Colon (tissue), 2 donors: ENCODE measurements around the gene SPACA4.
"Not testable (repeated sequence)": the region's sequence is repeated elsewhere in the genome, so short reads cannot be mapped to it uniquely, and the experiment has no call there.

Experiments
- FAIRE-seq: peaks from 2 replicates; lab custom pipeline; 2012; peaks lifted over from hg19 to GRCh38; lab: Jason Lieb, UNC
- donor health status: control.
- donor health status: control.

Gene SPACA4

DNA sequence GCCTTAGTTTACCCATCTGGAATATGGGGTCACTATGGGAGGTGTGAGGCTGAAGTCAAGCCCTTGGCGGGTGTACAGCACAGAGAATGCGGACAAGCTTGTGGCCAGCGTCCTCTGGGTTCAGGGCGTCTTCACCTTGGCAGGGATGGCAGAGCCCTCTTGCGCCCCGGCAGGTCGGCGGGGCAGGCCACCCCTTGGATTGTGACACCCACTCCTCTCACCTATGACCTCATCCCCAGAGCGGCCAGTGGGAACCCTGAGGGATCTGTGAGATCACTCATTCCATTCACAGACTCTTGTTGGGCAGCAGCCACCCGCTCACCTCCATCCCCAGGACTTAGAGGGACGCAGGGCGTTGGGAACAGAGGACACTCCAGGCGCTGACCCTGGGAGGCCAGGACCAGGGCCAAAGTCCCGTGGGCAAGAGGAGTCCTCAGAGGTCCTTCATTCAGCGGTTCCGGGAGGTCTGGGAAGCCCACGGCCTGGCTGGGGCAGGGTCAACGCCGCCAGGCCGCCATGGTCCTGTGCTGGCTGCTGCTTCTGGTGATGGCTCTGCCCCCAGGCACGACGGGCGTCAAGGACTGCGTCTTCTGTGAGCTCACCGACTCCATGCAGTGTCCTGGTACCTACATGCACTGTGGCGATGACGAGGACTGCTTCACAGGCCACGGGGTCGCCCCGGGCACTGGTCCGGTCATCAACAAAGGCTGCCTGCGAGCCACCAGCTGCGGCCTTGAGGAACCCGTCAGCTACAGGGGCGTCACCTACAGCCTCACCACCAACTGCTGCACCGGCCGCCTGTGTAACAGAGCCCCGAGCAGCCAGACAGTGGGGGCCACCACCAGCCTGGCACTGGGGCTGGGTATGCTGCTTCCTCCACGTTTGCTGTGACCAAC, at the start of gene SPACA4:
TSS of gene SPACA4 (plus strand) at position 280 of the 896 bp plus-strand sequence. CDS start at position 517, 237 bp downstream.
- no peak for FAIRE-seq

- FAIRE-seq: no peak
Observed at GRCh38 chr19:48556825-48557224, 49.7 kb upstream of the SPACA4 start.

DNA sequence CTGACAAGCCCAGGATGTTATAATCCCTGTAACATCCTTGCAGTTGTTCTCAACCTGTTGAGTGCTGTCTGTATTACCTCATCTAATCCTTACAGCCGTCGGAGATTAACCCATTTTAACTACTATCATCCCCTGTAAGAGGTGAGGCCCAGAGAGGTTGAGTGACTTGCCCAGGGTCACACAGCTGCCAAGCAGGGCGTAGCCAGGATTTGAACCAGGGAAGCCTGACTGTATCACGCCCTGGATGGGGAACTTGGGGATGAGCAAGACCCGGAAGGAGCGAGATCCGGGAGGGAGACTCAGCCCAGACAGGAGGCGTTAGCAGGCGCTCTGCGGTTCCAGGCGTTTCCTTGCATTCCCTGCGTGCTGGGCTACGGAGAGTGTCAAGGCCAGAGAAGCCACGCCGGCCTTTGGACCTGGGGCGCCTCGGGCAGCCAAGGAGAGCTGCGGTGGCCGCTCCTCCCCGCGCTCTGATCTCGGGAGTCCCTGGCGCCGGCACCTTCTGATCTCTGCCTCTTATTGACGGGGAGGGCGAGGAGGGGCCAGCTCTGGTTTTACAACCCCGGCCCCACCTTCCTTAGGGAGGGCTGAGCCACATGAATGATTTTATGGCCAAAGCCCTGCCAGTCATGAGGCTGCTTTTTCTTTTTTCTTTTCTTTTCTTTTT, 48.4 kb upstream of the SPACA4 start:
- no peak for FAIRE-seq

DNA sequence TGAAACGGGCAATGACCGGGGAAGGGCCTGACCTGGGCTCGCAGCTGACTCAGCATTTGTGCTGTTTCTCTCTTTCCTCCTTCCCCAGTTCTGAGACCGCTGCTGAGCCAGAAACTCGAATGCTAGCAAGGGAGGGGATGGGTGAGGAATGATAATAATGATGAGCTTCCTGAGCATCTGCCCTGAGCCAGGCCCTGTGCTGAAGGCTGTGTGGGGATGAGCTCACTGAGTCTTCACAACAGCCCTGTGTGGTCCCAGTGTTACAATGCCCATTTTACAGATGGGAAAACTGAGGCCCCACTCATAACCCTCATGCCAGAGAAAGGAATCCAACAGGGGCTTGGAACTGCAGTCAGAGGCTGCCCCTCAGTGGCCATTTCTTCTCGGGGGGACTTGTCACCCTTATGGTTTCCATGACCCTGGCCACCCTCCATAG, 46.4 kb upstream of the SPACA4 start:
- FAIRE-seq: no peak

- no peak for FAIRE-seq
Observed at GRCh38 chr19:48561412-48561811, 45.1 kb upstream of the SPACA4 start.

GRCh38 chr19:48565090-48565489, 41.5 kb upstream of the SPACA4 start:
- no peak for FAIRE-seq

DNA sequence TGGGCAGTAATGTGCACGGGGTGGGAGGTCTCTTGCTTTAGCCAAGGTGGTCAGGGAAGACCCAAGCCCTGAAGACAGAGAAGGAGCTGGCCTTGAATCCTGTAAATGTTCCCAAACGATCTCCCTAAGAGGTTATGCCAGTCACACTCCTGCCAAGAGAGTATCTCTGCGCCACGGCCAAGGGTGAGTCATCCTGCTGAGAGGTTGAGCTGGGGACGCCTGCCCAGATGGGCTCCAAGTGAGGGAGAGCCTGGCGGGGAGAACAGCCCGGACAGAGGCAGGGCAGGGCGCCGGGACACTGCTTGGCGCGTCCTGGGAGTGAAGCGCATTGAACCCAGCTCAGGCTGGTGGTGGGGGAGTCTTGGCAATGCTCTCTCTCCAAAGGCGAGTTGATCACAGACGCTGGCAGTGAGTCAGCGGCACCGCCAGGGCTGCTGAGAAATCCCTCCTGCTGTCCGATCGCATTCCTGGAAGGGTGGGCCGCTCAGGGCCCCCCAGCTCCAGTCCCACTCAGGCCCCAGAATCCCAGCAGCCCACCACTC, 38.1 kb upstream of the SPACA4 start:
- no peak for FAIRE-seq

GRCh38 chr19:48569814-48570213, 36.7 kb upstream of the SPACA4 start:
- no peak for FAIRE-seq

DNA sequence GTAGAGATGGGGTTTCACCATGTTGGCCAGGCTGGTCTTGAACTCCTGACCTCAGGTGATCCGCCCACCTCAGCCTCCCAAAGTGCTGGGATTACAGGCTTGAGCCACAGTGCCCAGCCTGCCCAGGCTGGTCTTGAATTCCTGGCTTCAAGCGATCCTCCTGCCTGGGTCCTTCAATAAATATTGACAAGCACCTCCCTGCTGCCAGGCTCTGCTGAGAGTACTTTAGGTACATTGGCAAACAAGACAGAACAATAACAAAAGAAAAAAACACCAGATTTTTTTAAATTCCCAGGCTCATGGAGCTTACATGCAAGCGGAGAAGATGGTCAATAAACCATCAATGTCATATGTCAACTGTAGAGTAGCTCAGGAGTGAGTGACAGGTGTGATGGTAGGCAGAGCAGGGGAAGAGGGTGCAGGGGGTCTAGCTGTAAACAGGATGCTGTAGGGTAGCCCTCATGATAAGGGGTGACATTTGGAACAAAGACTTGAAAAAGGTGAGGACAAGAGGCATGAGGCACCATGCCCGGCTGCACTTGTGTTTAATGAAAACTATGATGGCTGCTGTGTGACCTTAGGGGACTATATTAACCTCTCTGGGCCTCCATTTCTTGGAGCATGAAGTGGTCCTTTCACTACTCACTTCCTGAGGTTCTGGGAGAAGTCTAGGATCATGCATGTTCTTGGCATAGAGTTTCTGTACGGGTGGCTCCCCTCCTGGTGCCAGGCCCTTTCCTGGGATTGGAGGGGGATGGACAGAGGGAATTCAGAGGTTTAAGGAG, 35.0 kb upstream of the SPACA4 start:
- no peak for FAIRE-seq

DNA sequence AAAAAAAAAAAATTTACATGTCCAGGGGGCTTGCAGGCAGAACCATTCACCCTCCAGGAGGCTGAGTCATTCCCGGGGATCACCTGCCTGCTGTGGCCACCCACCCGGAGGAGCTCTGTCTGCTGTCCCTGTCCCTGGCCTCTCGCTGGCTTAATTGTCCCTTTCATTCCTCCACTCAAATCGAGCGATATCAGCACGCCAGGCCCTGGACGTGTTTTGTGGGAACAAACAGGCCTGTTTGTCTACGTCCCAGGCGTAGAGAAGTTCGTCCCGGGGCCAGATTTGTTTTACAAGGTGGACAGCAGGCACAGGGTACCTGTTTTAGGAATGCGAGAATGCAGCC, 33.4 kb upstream of the SPACA4 start:
- no peak for FAIRE-seq

DNA sequence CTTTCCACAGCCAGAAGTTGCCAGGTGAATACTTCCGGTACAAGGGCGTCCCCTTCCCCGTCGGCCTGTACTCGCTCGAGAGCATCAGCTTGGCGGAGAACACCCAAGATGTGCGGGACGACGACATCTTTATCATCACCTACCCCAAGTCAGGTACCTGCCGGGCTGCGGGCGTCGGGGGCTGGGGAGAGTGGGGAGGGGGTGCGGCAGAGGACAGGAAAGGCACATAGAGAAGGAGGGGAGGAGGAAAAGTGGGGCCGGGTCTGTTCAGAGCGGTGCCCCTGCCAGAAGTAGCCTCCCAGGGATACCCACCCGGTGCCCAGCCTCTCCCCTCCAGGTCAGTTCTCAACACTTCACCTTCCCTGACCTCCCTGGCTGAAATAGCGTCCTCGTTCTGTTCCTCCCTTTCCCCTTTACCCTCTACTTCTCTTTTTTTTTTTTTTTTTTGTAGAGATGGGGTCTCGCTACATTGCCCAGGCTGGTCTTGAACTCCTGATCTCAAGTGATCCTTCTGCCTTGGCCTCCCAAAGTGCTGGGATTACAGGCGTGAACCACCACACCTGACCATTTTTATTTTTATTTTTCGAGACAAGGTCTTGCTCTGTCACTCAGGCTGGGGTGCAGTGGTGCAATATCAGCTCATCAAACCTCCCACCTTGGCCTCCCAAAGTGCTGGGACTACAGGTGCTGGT, 30.5 kb upstream of the SPACA4 start:
- FAIRE-seq: no peak

DNA sequence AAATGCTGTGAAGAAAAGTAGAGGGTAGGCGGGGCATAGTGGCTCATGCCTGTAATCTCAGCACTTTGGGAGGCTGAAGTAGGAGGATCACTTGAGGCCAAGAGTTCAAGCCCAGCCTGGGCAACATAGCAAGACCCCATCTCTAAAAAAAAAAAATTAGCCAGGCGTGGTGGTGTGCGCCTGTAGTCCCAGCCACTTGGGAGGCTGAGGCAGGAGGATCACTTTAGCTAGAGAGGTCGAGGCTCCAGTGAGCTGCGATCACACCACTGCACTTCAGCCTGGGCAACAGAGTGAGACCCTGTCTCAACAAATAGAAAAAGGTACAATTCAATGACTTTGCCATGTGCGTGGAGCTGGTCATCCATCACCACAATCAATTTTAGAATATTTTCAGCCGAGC, 28.6 kb upstream of the SPACA4 start:
- FAIRE-seq: not testable (repeated sequence)

- no peak for FAIRE-seq
Observed at GRCh38 chr19:48578891-48579290, 27.7 kb upstream of the SPACA4 start.

GRCh38 chr19:48582168-48582567, 24.4 kb upstream of the SPACA4 start:
- FAIRE-seq: no peak

DNA sequence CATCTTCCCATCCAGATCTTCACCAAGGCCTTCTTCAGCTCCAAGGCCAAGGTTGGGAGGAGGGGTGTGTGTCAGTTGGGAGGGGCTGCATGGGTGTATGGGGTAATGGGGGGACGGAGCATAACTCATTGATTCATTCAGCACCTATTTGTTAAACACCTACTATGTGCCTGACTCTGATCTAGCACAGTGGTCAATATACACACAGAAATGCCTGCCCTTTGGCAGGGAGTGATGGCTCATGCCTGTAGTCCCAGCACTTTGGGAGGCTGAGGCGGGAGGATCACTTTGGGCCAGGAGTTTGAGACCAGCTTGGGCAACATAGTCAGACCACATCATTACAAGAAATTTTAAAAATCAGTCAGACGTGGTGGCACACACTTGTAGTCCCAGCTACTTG, 19.2 kb upstream of the SPACA4 start:
- no peak for FAIRE-seq

DNA sequence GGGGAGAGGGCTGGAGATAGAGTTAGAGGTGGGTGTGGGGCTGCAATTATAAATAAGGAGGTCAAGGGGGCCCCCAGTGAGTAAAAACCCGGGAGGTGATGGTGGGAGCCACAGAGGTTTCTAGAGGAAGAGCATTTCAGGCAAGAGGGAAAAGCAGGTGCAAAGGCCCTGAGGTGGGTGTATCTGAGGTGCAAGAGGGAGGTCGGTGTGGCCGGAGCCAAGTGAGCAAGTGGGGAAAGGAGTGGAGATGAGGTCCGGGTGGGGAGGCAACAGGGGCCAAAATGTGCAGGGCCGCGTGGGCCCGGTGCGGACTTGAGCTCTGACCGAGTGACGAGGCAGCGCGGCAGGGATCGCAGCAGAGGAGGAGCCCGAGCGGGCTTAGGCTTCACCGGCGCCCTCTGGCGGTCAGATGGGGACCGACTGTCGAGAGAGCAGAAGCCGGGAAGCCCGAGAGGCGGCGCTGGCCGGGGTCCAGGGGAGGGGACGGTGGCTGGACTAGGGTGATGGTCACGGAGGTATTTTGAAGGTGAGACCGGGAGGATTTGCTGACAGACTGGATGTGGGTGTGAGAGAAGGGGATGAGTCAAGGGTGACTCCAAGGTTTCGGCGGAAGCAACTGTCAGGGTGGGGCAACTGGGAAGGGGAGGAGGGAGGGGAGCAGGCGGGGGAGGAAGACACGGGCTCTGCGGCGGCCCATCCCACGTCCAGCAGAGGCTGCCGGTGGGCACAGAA, 17.7 kb upstream of the SPACA4 start:
- no peak for FAIRE-seq

DNA sequence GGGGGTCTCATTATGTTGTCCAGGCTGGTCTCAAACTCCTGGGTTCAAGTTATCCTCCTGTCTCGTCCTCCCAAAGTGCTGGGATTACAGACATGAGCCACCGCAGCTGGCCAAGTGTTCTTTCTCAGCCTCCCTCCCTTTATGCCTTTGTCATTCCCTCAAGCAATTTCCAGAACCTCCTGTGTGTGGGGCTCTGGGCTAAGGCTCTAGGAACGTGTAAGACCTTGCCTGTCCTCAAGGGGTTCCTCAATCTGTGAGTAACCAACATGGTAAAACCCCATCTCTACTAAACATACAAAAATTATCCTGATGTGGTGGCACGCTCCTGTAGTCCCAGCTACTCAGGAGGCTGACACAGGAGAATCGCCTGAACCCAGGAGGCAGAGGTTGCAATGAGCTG, 15.5 kb upstream of the SPACA4 start:
- FAIRE-seq: no peak

- FAIRE-seq: no peak
Observed at GRCh38 chr19:48595171-48595570, 11.4 kb upstream of the SPACA4 start.

- no peak for FAIRE-seq
Observed at GRCh38 chr19:48595833-48596232, 10.7 kb upstream of the SPACA4 start.

DNA sequence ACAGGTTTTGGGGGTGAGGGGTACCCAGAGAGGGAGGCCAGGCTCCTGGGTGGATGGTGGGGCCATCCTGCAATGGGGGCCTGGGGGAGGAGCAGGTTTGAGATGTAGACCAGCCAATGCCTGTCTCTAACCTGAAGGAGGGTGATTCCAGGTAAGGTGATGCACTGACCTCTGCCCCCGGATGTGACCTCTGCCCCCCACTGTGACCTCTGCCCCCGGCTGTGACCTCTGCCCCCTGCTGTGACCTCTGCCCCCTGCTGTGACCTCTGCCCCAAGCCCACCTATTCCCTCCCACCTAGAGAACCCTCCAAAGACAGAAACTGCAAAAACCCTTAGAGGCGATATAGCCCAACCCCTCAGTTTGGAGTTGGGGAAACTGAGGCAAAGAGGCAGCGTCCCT, 10.3 kb upstream of the SPACA4 start:
- no peak for FAIRE-seq
